ENCODE data around the gene MYNN.

MYNN gene

DNA sequence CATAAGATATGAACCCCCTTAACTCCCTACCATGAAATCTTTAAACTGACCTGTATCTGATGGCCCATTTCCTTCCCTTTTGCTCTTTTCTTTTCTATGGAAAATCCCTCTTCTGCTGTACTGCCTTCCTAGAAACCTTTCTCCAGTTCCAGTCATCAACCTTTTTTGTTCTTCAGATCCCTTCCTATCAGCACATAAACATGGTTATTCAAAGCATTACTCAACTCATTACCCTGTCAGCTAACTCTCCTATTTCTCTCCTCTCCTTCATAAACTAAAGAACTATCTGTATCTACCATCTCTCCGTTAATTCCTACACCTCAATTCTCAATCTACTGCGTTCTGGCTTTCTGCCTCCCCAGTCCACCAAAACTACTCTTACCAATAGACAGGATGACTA is 21.3 kb upstream of the MYNN start:
- no peaks in the 10 kb centered on the region for H3F3A ChIP-seq (ENCODE audit: insufficient read depth, low read length)
- peaks cover 4% of the 10 kb centered on the region for H3K27me3 ChIP-seq (ENCODE audit: insufficient read depth, low read length)
- no peak overlapping the region for H2AFZ ChIP-seq (ENCODE audit: low read length)
- no peaks in the 10 kb centered on the region for H3K79me2 ChIP-seq (ENCODE audit: insufficient read depth, low read length)
- H4K20me1 ChIP-seq (ENCODE audit: insufficient read depth, low read length), result no peaks in the 10 kb centered on the region
- H3K4me3 ChIP-seq (ENCODE audit: low read depth, low read length, poor library complexity, severe bottlenecking), result no peak overlapping the region
- no peak for TF ChIP-seq EZH2 (IDR thresholded peaks at IDR 0.05; ENCODE audit: borderline replicate concordance, low read length)
- TF ChIP-seq, protein P1, sequence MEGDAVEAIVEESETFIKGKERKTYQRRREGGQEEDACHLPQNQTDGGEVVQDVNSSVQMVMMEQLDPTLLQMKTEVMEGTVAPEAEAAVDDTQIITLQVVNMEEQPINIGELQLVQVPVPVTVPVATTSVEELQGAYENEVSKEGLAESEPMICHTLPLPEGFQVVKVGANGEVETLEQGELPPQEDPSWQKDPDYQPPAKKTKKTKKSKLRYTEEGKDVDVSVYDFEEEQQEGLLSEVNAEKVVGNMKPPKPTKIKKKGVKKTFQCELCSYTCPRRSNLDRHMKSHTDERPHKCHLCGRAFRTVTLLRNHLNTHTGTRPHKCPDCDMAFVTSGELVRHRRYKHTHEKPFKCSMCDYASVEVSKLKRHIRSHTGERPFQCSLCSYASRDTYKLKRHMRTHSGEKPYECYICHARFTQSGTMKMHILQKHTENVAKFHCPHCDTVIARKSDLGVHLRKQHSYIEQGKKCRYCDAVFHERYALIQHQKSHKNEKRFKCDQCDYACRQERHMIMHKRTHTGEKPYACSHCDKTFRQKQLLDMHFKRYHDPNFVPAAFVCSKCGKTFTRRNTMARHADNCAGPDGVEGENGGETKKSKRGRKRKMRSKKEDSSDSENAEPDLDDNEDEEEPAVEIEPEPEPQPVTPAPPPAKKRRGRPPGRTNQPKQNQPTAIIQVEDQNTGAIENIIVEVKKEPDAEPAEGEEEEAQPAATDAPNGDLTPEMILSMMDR (IDR thresholded peaks at IDR 0.05; ENCODE audit: low read length), result no peak
- no peak overlapping the region for H3K27ac ChIP-seq (ENCODE audit: low read depth, low read length, poor library complexity, severe bottlenecking)
- no peaks in the 10 kb centered on the region for H3K9me3 ChIP-seq (ENCODE audit: low read length)
- no peaks in the 10 kb centered on the region for H3K4me1 ChIP-seq (ENCODE audit: insufficient read depth, low read length, severe bottlenecking)
- H3K36me3 ChIP-seq (ENCODE audit: insufficient read depth, low read length), result no peaks in the 10 kb centered on the region
- no peak overlapping the region for H3K4me2 ChIP-seq (ENCODE audit: low read length)
- H3K9ac ChIP-seq (ENCODE audit: low read length), result no peak overlapping the region
- H3K9me2 ChIP-seq (ENCODE audit: low read depth, low read length), result no peaks in the 10 kb centered on the region

DNA sequence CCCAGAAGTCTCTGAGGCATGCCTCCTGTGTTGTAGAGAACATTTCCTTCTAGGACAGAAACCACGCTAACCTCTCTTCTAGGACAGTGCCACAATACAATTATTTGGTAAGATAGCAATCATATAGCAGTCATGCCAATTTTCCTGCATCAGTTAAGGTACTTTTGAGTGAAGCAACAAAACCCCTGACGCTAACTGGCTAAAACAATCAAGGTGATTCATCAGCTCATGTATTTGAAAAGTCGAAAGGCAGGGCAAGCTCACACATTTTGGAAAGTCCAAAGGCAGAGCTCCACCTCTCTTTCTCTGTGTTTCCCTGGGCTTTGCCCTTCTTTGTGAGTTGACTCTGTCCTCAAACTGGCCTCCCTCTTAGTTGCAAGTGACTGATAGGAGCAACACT is 18.5 kb upstream of the MYNN start:
- H3K27ac ChIP-seq (ENCODE audit: low read depth, low read length, poor library complexity, severe bottlenecking), result no peak overlapping the region
- TF ChIP-seq EZH2 (IDR thresholded peaks at IDR 0.05; ENCODE audit: borderline replicate concordance, low read length), result no peak
- TF ChIP-seq, protein P1 (IDR thresholded peaks at IDR 0.05; ENCODE audit: low read length), result no peak
- no peaks in the 10 kb centered on the region; the same call in 1 of the 2 replicates for H3K27me3 ChIP-seq (ENCODE audit: insufficient read depth, low read length)
- no peaks in the 10 kb centered on the region for H3K79me2 ChIP-seq (ENCODE audit: insufficient read depth, low read length)
- no peak overlapping the region for H3K9ac ChIP-seq (ENCODE audit: low read length)
- no peaks in the 10 kb centered on the region for H4K20me1 ChIP-seq (ENCODE audit: insufficient read depth, low read length)
- no peak overlapping the region for H3K4me2 ChIP-seq (ENCODE audit: low read length)
- no peaks in the 10 kb centered on the region for H3K9me2 ChIP-seq (ENCODE audit: low read depth, low read length)
- H2AFZ ChIP-seq (ENCODE audit: low read length), result no peak overlapping the region
- no peak overlapping the region for H3K4me3 ChIP-seq (ENCODE audit: low read depth, low read length, poor library complexity, severe bottlenecking)
- no peaks in the 10 kb centered on the region for H3K9me3 ChIP-seq (ENCODE audit: low read length)
- no peaks in the 10 kb centered on the region for H3K4me1 ChIP-seq (ENCODE audit: insufficient read depth, low read length, severe bottlenecking)
- no peaks in the 10 kb centered on the region for H3F3A ChIP-seq (ENCODE audit: insufficient read depth, low read length)
- no peaks in the 10 kb centered on the region for H3K36me3 ChIP-seq (ENCODE audit: insufficient read depth, low read length)

DNA sequence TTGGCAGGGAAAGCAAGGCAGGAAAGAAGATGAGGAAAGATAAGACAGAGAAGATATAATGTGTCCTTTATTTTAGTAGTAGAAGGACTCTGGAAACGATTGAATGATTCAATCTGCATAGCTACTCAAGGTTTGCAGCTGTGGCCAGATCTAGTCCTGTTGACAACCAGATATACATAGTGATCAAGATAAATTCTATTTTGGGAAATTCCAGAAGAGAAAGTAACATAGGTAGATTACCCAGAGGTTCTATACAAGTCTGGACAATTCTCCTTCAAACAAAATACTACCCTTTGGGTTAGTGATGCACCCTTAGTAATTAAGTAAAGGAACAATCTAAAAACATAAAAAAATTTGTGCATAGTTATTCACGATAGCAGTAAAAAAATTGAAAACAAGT is 17.7 kb upstream of the MYNN start:
- H3K27ac ChIP-seq (ENCODE audit: low read depth, low read length, poor library complexity, severe bottlenecking), result no peak overlapping the region
- H2AFZ ChIP-seq (ENCODE audit: low read length), result no peak overlapping the region
- no peaks in the 10 kb centered on the region for H3K79me2 ChIP-seq (ENCODE audit: insufficient read depth, low read length)
- H3F3A ChIP-seq (ENCODE audit: insufficient read depth, low read length), result no peaks in the 10 kb centered on the region
- no peak overlapping the region for H3K4me3 ChIP-seq (ENCODE audit: low read depth, low read length, poor library complexity, severe bottlenecking)
- no peaks in the 10 kb centered on the region for H4K20me1 ChIP-seq (ENCODE audit: insufficient read depth, low read length)
- H3K4me2 ChIP-seq (ENCODE audit: low read length), result no peak overlapping the region
- H3K9me2 ChIP-seq (ENCODE audit: low read depth, low read length), result no peaks in the 10 kb centered on the region
- no peaks in the 10 kb centered on the region for H3K36me3 ChIP-seq (ENCODE audit: insufficient read depth, low read length)
- no peaks in the 10 kb centered on the region; the same call in 1 of the 2 replicates for H3K27me3 ChIP-seq (ENCODE audit: insufficient read depth, low read length)
- H3K9ac ChIP-seq (ENCODE audit: low read length), result no peak overlapping the region
- H3K4me1 ChIP-seq (ENCODE audit: insufficient read depth, low read length, severe bottlenecking), result no peaks in the 10 kb centered on the region
- H3K9me3 ChIP-seq (ENCODE audit: low read length), result no peaks in the 10 kb centered on the region
- TF ChIP-seq, protein P1 (IDR thresholded peaks at IDR 0.05; ENCODE audit: low read length), result no peak
